Pancreas (tissue), 10 donors: Measurements from ENCODE around the gene ANKRD31. TPM values are rescaled to one million over a fixed set of nuclear protein-coding genes. Genes with fewer than 3 reads are reported as not detected.

Source experiments
- ATAC-seq, 4 donors: fragments of 200-7000 bp; cut with Tn5 transposase; one replicate each; pipeline versions ENCODE4 v1.8.0 to v1.9.1; 2020; ENCODE audit warnings: mild to moderate bottlenecking in 4 of 4, moderate library complexity in 4 of 4
- DNase-seq, 6 donors: peaks; one replicate each; pipeline ENCODE4 v3.0.0-alpha.2; 2020
- FAIRE-seq: peaks from 2 replicates; lab custom pipeline; 2012; peaks lifted over from hg19 to GRCh38; lab: Jason Lieb, UNC
- H3K27ac ChIP-seq, 4 donors: fragments of 200-600 bp; sonication (generic); 1 replicate in 3 of 4; 2 replicates in 1 of 4; pipeline versions ENCODE4 v1.5.0 to v1.8.0; 2020
- H3K27me3 ChIP-seq, 4 donors: fragments of 200-600 bp; one replicate each; pipeline ENCODE4 v1.8.0; 2021
- H3K36me3 ChIP-seq, 3 donors: fragments of 200-600 bp; sonication (generic) in 1 of 3; one replicate each; pipeline versions ENCODE4 v1.5.0 to v1.8.0; 2020 to 2021
- H3K4me1 ChIP-seq, 3 donors: fragments of 200-600 bp; one replicate each; pipeline ENCODE4 v1.8.0; 2021
- H3K4me3 ChIP-seq, 4 donors: fragments of 200-600 bp; sonication (generic) in 2 of 4; one replicate each; pipeline versions ENCODE4 v1.5.0 to v1.8.0; 2020 to 2021
- H3K9me3 ChIP-seq, 4 donors: fragments of 200-600 bp; one replicate each; pipeline ENCODE4 v1.8.0; 2021
- WGBS, 2 donors: extraction: QIAGEN DNeasy Blood & Tissue Kit; methylation state at CpG; one replicate each; pipeline ENCODE4 v1.1.7; 2013; 5-methylcytosine and 5-hydroxymethylcytosine counted together
- intact Hi-C, 3 donors: fragments of 100-400 bp; cut with DNase I; formaldehyde crosslinking; loops; one replicate each; pipeline versions ENCODE4 v1.11.1 to v1.14.2; 2022
- polyA plus RNA-seq, 2 donors: library from polyadenylated mRNA; stranded (reverse); fragments of 200-250 nt; gene quantifications; one replicate each; pipeline ENCODE4 v1.2.3, GENCODE V29; 2013
- total RNA-seq, 6 donors: library from RNA; stranded (reverse); fragmentation: NEBNext Ultra II Directional in 4 of 6; extraction: Animal tissue kit (Norgen Biotek cat#: 25700) in 4 of 6; gene quantifications; one replicate each; pipeline versions ENCODE4 v1.2.1 to v1.2.4, GENCODE V29; 2021 to 2023
- TF ChIP-seq, protein P1 (sequence below), 4 donors: fragments of 200-600 bp; sonication (generic) in 3 of 4; IDR thresholded peaks; one replicate each; pipeline versions ENCODE4 v1.5.0 to v1.8.0; 2021; ENCODE audit warnings: antibody characterized with exemption in 4 of 4
- donor health status: healthy with polysubstance abuse.
- donor health status: DM: no; HTN: no; CAD: no; lungs with moderate emphysema.
- donor health status: DM: no; HTN: no; CAD: no.
- donor health status: control.
- donor health status: control.
- donor health status: Bipolar disorder and iron deficiency.
- donor health status: DM: yes; HTN: yes; CAD: no.
- donor health status: DM: no; HTN: no; CAD: no.
- donor health status: DM: no; HTN: no; CAD: no.
- donor health status: DM: yes; HTN: yes; CAD: no.

The ANKRD31 gene
- total and polyA plus RNA-seq, 8 donors: 0.08 to 0.28 (median 0.18) TPM

DNA sequence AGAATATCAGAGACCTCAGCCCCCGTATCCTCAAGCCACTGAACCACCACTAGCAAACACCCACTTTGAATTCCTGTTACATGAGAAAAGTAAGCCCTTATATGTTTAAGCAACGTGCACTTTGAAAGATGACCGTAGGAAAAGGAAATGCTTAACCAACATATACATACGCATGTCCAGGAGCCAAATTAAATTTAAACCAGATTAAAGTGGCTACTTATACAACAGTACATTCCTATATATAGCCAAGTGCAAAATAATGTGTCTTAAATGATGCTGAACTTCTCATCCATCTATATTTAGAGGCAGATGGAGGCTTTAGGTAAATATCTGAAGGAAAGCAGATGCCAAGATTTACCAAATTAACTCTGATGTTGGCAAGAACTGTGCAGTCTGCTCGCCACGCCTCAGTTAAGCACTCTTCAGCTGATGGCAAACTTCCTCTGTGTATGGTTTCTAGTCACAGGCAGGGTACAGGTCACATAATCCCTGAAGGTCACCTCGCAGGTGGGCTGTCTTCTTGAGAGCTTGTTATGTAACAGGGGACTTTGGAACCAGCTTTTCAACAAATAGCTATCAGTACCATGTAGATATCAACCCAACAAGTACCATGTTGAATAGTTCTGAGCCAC is 192.9 kb downstream of the ANKRD31 start:
- Histone ChIP-seq H3K27me3 (no peaks in the 10 kb centered on the region), H3K27ac (no peak overlapping the region), H3K4me1 (peaks cover 0 to 6% (median 3%) of the 10 kb centered on the region in 3 donors), H3K4me3 (no peak overlapping the region), H3K36me3 (peaks cover 0 to 5% (median 0%) of the 10 kb centered on the region in 3 donors), H3K9me3 (no peaks in the 10 kb centered on the region)
- FAIRE-seq (no peak), ATAC-seq (peak in 1 of 4 donors; percentile 21), DNase-seq (no peak)
- intact Hi-C loops: loop anchor here in 1 of 3 donors (10.0 kb wide), 1 partner anchor 99 kb away; no protein-coding TSS in a partner anchor
- 84 to 87% methylated on average over 7 of the region's 7 CpGs for WGBS, 2 donors
- TF ChIP-seq, protein P1, sequence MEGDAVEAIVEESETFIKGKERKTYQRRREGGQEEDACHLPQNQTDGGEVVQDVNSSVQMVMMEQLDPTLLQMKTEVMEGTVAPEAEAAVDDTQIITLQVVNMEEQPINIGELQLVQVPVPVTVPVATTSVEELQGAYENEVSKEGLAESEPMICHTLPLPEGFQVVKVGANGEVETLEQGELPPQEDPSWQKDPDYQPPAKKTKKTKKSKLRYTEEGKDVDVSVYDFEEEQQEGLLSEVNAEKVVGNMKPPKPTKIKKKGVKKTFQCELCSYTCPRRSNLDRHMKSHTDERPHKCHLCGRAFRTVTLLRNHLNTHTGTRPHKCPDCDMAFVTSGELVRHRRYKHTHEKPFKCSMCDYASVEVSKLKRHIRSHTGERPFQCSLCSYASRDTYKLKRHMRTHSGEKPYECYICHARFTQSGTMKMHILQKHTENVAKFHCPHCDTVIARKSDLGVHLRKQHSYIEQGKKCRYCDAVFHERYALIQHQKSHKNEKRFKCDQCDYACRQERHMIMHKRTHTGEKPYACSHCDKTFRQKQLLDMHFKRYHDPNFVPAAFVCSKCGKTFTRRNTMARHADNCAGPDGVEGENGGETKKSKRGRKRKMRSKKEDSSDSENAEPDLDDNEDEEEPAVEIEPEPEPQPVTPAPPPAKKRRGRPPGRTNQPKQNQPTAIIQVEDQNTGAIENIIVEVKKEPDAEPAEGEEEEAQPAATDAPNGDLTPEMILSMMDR (IDR thresholded peaks at IDR 0.05): no peak

DNA sequence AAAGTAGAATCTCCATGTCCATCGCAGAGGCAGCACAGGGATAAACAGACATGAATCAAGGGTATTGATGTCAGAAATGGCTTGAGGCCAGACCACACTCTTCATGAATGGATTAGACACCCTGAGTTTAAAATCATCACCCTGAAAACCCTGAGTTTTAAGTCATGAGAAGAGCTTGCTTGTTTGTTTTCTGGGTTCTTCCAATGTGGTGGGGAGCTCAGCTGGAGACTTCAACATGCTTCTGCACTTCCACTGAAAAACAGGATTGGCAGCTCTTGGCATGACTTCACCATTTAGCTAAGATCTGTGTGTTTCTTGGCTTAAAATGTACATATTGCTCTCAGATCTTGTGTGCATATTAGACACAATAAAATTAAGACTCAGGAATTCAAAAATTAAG is 194.2 kb downstream of the ANKRD31 start:
- no peaks in the 10 kb centered on the region for H3K27me3 ChIP-seq
- TF ChIP-seq, protein P1 (IDR thresholded peaks at IDR 0.05): no peak
- no peaks in the 10 kb centered on the region for H3K9me3 ChIP-seq
- peaks cover 0 to 5% (median 0%) of the 10 kb centered on the region in 3 donors for H3K36me3 ChIP-seq
- ATAC-seq: no peak
- 68 to 78% methylated on average over 1 of the region's 1 CpG for WGBS, 2 donors
- no peak for FAIRE-seq
- no peak overlapping the region for H3K27ac ChIP-seq
- no peak for DNase-seq
- intact Hi-C loops: loop anchor here in 1 of 3 donors (10.0 kb wide), 1 partner anchor 98 kb away; no protein-coding TSS in a partner anchor
- H3K4me1 ChIP-seq: peaks cover 0 to 8% (median 7%) of the 10 kb centered on the region in 3 donors
- no peak overlapping the region for H3K4me3 ChIP-seq

DNA sequence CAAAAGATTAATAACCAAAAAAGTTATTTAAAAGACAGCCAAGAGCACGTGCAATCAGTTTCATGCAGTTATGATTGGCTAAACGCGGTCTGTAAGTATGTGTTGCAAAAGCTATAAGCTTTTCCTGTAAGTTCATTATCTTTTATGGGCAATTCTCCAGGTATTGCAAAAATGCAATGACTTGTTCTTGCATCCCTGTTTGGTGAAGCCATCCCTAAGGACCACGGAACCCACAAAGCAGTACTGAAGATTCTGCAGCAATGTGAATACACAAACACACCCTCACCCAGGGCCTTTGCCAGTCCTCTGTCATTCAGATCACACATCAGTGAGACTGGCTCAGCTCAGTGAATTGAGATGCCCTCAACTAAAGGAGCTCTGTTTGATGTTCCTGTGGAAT is 195.7 kb downstream of the ANKRD31 start:
- Histone ChIP-seq H3K4me3 (no peak overlapping the region), H3K27ac (no peak overlapping the region), H3K4me1 (peaks cover 0 to 8% (median 5%) of the 10 kb centered on the region in 3 donors), H3K36me3 (peaks cover 0 to 5% (median 0%) of the 10 kb centered on the region in 3 donors), H3K27me3 (no peaks in the 10 kb centered on the region), H3K9me3 (no peaks in the 10 kb centered on the region)
- 41 to 63% methylated on average over 4 of the region's 4 CpGs for WGBS, 2 donors
- ATAC-seq: no peak
- intact Hi-C loops: loop anchor here in 1 of 3 donors (10.0 kb wide), 1 partner anchor 96 kb away; no protein-coding TSS in a partner anchor
- no peak for FAIRE-seq
- DNase-seq: no peak
- TF ChIP-seq, protein P1 (IDR thresholded peaks at IDR 0.05): no peak

DNA sequence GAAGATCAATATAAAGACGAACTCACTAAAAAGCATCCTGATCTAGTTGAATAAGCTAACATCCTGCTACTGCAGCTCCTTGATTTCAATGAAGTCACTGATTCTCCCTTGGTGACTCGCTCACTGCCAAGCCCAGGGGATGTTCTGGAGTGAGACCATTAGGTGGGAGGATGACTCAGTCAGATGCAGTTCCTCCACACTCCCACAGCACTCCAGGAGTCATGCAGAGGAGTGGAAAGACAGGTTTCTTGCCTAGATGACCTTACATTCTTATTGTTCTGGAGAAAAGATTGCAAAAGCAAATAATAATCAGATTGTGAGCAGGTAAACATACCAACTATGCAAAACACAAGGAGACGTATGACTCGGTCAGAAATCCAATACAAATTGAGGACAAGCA is 199.6 kb downstream of the ANKRD31 start:
- Histone ChIP-seq H3K9me3 (no peaks in the 10 kb centered on the region), H3K4me1 (peaks cover 0 to 8% (median 5%) of the 10 kb centered on the region in 3 donors), H3K27me3 (no peaks in the 10 kb centered on the region), H3K36me3 (no peaks in the 10 kb centered on the region), H3K4me3 (no peak overlapping the region), H3K27ac (peak overlapping the region in 1 of 4 donors; percentile 53)
- peak; percentile 92 to 95 (median 93) for ATAC-seq
- intact Hi-C loops: no loop called here
- WGBS, 2 donors: 22 to 34% methylated on average over 4 of the region's 4 CpGs
- TF ChIP-seq, protein P1 (IDR thresholded peaks at IDR 0.05): no peak
- peak in 4 of 6 donors; percentile 51 to 62 (median 57) for DNase-seq
- FAIRE-seq: no peak
